Activated naive CD8-positive, alpha-beta T cell treated with anti-CD3 and anti-CD28 coated beads, Interleukin-2, amount 10 ng/mL, durations not matched to agents 7 days and 5 days (primary cell): ENCODE results near the gene KRT15. TPM values are rescaled to one million over a fixed set of nuclear protein-coding genes. Genes with fewer than 3 reads are reported as not detected.

Source experiments
- ATAC-seq: fragments of 150-1000 bp; cut with Tn5 transposase; one replicate; pipeline ENCODE4 v1.10.0; 2021; ENCODE audit warnings: low read depth, moderate library complexity
- POLR2A ChIA-PET: fragments of 350-600 bp; sonication (Branson Sonifier 250); formaldehyde crosslinking; loops from one replicate; lab custom pipeline; 2021; ENCODE audit warnings: antibody characterized with exemption; lab: Charles Lee
- DNase-seq: peaks from one replicate; pipeline ENCODE4 v3.0.0; 2021
- H3K27ac Mint-ChIP-seq: one replicate; pipeline ENCODE4 v1.8.0; 2022; ENCODE audit warnings: mild to moderate bottlenecking, mixed read lengths
- H3K27me3 Mint-ChIP-seq: one replicate; pipeline ENCODE4 v1.8.0; 2022; ENCODE audit warnings: mild to moderate bottlenecking, moderate library complexity, mixed read lengths
- H3K36me3 Mint-ChIP-seq: one replicate; pipeline ENCODE4 v1.8.0; 2021; ENCODE audit warnings: mild to moderate bottlenecking, mixed read lengths
- H3K4me1 Mint-ChIP-seq: one replicate; pipeline ENCODE4 v1.8.0; 2021; ENCODE audit warnings: mixed read lengths
- H3K4me3 Mint-ChIP-seq: one replicate; pipeline ENCODE4 v1.8.0; 2022; ENCODE audit warnings: mild to moderate bottlenecking, moderate library complexity, mixed read lengths
- H3K9me3 Mint-ChIP-seq: one replicate; pipeline ENCODE4 v1.8.0; 2021; ENCODE audit warnings: mixed read lengths
- total RNA-seq, 2 experiments: library from RNA; stranded (reverse); gene quantifications; one replicate each; pipeline ENCODE4 v1.2.3, GENCODE V29; 2021

KRT15 gene
- not detected for total RNA-seq

- H3K9me3 Mint-ChIP-seq: no peaks in the 10 kb centered on the region
- DNase-seq: no peak
- no peak for ATAC-seq
- H3K4me1 Mint-ChIP-seq: no peaks in the 10 kb centered on the region
- H3K36me3 Mint-ChIP-seq: no peaks in the 10 kb centered on the region
- POLR2A ChIA-PET: interaction anchor here (0.6 kb wide), 1 partner anchor 975 kb away, joined by 12 read pairs; no protein-coding TSS in a partner anchor
- H3K27me3 Mint-ChIP-seq: no peaks in the 10 kb centered on the region
- no peak within 1 kb of the TSS for H3K27ac Mint-ChIP-seq
- no peak within 1 kb of the TSS for H3K4me3 Mint-ChIP-seq
Observed at GRCh38 chr17:41518789-41519449, at the start of gene KRT15. Gene KRT15 (minus strand): TSS chr17:41518890. CDS start chr17:41518827, 63 bp downstream.

GRCh38 chr17:41567317-41567716, 48.6 kb upstream of the KRT15 start:
- no peak for ATAC-seq
- DNase-seq: no peak
- Mint-ChIP-seq H3K27me3 (peaks cover 26% of the 10 kb centered on the region), H3K27ac (peak overlapping the region; percentile 79), H3K4me1 (peaks cover 4% of the 10 kb centered on the region), H3K4me3 (no peak overlapping the region), H3K9me3 (peaks cover 15% of the 10 kb centered on the region), H3K36me3 (peaks cover 4% of the 10 kb centered on the region)
- POLR2A ChIA-PET: no interaction called here

- peaks cover 4% of the 10 kb centered on the region for H3K36me3 Mint-ChIP-seq
- H3K27ac Mint-ChIP-seq: no peak overlapping the region
- DNase-seq: no peak
- peaks cover 4% of the 10 kb centered on the region for H3K4me1 Mint-ChIP-seq
- no peak for ATAC-seq
- no peak overlapping the region for H3K4me3 Mint-ChIP-seq
- peaks cover 26% of the 10 kb centered on the region for H3K27me3 Mint-ChIP-seq
- POLR2A ChIA-PET: no interaction called here
- peaks cover 15% of the 10 kb centered on the region for H3K9me3 Mint-ChIP-seq
Observed at GRCh38 chr17:41565338-41565737, 46.6 kb upstream of the KRT15 start.

GRCh38 chr17:41563607-41564170, 45.0 kb upstream of the KRT15 start:
- DNase-seq (no peak), ATAC-seq (no peak)
- peaks cover 4% of the 10 kb centered on the region for H3K36me3 Mint-ChIP-seq
- POLR2A ChIA-PET: no interaction called here
- peaks cover 29% of the 10 kb centered on the region for H3K27me3 Mint-ChIP-seq
- peaks cover 10% of the 10 kb centered on the region for H3K9me3 Mint-ChIP-seq
- no peak overlapping the region for H3K4me3 Mint-ChIP-seq
- no peak overlapping the region for H3K27ac Mint-ChIP-seq
- peaks cover 4% of the 10 kb centered on the region for H3K4me1 Mint-ChIP-seq

- Mint-ChIP-seq H3K4me3 (no peak overlapping the region), H3K36me3 (no peaks in the 10 kb centered on the region), H3K27me3 (peaks cover 37% of the 10 kb centered on the region), H3K4me1 (no peaks in the 10 kb centered on the region), H3K9me3 (peaks cover 2% of the 10 kb centered on the region), H3K27ac (no peak overlapping the region)
- no peak for ATAC-seq
- POLR2A ChIA-PET: no interaction called here
- no peak for DNase-seq
Observed at GRCh38 chr17:41561554-41561953, 42.9 kb upstream of the KRT15 start.

GRCh38 chr17:41559548-41559947, 40.9 kb upstream of the KRT15 start:
- Mint-ChIP-seq H3K4me1 (no peaks in the 10 kb centered on the region), H3K36me3 (no peaks in the 10 kb centered on the region), H3K27ac (no peak overlapping the region), H3K4me3 (no peak overlapping the region), H3K27me3 (peaks cover 42% of the 10 kb centered on the region), H3K9me3 (no peaks in the 10 kb centered on the region)
- DNase-seq (no peak), ATAC-seq (no peak)
- POLR2A ChIA-PET: no interaction called here

- POLR2A ChIA-PET: interaction anchor here (0.6 kb wide), 1 partner anchor 19 kb away, joined by 3 read pairs; no protein-coding TSS in a partner anchor
- Mint-ChIP-seq H3K4me1 (peaks cover 2% of the 10 kb centered on the region), H3K27ac (no peak overlapping the region), H3K9me3 (no peaks in the 10 kb centered on the region), H3K36me3 (no peaks in the 10 kb centered on the region), H3K4me3 (no peak overlapping the region), H3K27me3 (peaks cover 32% of the 10 kb centered on the region)
- ATAC-seq: no peak
- no peak for DNase-seq
Observed at GRCh38 chr17:41556931-41557330, 38.2 kb upstream of the KRT15 start.

- H3K27ac Mint-ChIP-seq: no peak overlapping the region
- no peak overlapping the region for H3K4me3 Mint-ChIP-seq
- POLR2A ChIA-PET: interaction anchor here (0.6 kb wide), 1 partner anchor 18 kb away, joined by 3 read pairs; no protein-coding TSS in a partner anchor
- no peaks in the 10 kb centered on the region for H3K9me3 Mint-ChIP-seq
- ATAC-seq: no peak
- H3K4me1 Mint-ChIP-seq: peaks cover 2% of the 10 kb centered on the region
- peaks cover 31% of the 10 kb centered on the region for H3K27me3 Mint-ChIP-seq
- no peak for DNase-seq
- H3K36me3 Mint-ChIP-seq: no peaks in the 10 kb centered on the region
Observed at GRCh38 chr17:41556306-41556705, 37.6 kb upstream of the KRT15 start.

- Mint-ChIP-seq H3K36me3 (no peaks in the 10 kb centered on the region), H3K4me1 (peaks cover 2% of the 10 kb centered on the region), H3K27me3 (peaks cover 26% of the 10 kb centered on the region), H3K4me3 (no peak overlapping the region), H3K27ac (no peak overlapping the region), H3K9me3 (no peaks in the 10 kb centered on the region)
- ATAC-seq (no peak), DNase-seq (no peak)
- POLR2A ChIA-PET: no interaction called here
Observed at GRCh38 chr17:41555105-41555887, 36.6 kb upstream of the KRT15 start.

- no peaks in the 10 kb centered on the region for H3K36me3 Mint-ChIP-seq
- peaks cover 23% of the 10 kb centered on the region for H3K27me3 Mint-ChIP-seq
- DNase-seq: no peak
- H3K27ac Mint-ChIP-seq: no peak overlapping the region
- ATAC-seq: no peak
- H3K9me3 Mint-ChIP-seq: no peaks in the 10 kb centered on the region
- peaks cover 6% of the 10 kb centered on the region for H3K4me1 Mint-ChIP-seq
- POLR2A ChIA-PET: no interaction called here
- no peak overlapping the region for H3K4me3 Mint-ChIP-seq
Observed at GRCh38 chr17:41553987-41554680, 35.4 kb upstream of the KRT15 start.

- DNase-seq (no peak), ATAC-seq (no peak)
- Mint-ChIP-seq H3K4me1 (peaks cover 11% of the 10 kb centered on the region), H3K27ac (no peak overlapping the region), H3K36me3 (no peaks in the 10 kb centered on the region), H3K27me3 (peaks cover 21% of the 10 kb centered on the region), H3K4me3 (no peak overlapping the region), H3K9me3 (no peaks in the 10 kb centered on the region)
- POLR2A ChIA-PET: no interaction called here
Observed at GRCh38 chr17:41553176-41553575, 34.5 kb upstream of the KRT15 start.

- Mint-ChIP-seq H3K27me3 (peaks cover 14% of the 10 kb centered on the region), H3K27ac (no peak overlapping the region), H3K9me3 (peaks cover under 1% of the 10 kb centered on the region), H3K4me1 (peaks cover 14% of the 10 kb centered on the region), H3K36me3 (no peaks in the 10 kb centered on the region), H3K4me3 (no peak overlapping the region)
- ATAC-seq (no peak), DNase-seq (no peak)
- POLR2A ChIA-PET: no interaction called here
Observed at GRCh38 chr17:41552455-41552854, 33.8 kb upstream of the KRT15 start.

- Mint-ChIP-seq H3K4me3 (no peak overlapping the region), H3K27me3 (peaks cover 11% of the 10 kb centered on the region), H3K36me3 (no peaks in the 10 kb centered on the region), H3K9me3 (peaks cover 2% of the 10 kb centered on the region), H3K4me1 (peaks cover 14% of the 10 kb centered on the region), H3K27ac (no peak overlapping the region)
- ATAC-seq: no peak
- DNase-seq: no peak
- POLR2A ChIA-PET: no interaction called here
Observed at GRCh38 chr17:41551365-41551764, 32.7 kb upstream of the KRT15 start.
